HEK293 (cell line): ENCODE results near the gene ITGA8.

Experiments
- CTCF ChIA-PET: fragments of 350-600 bp; formaldehyde crosslinking; extraction: SDS; loops from one replicate; lab custom pipeline; 2021; ENCODE audit warnings: antibody characterized with exemption; lab: Yijun Ruan, JAX
- POLR2A ChIA-PET: fragments of 300-600 bp; formaldehyde crosslinking; extraction: SDS; loops from one replicate; lab custom pipeline; 2020; ENCODE audit warnings: antibody characterized with exemption, inconsistent platforms; lab: Yijun Ruan, JAX
- H3K27ac ChIP-seq: fragments of 200-500 bp; sonication (Bioruptor generic); 2 replicates; pipeline ENCODE4 v1.5.1; 2014; ENCODE audit warnings: low read depth, low read length, control low read depth, inconsistent platforms; ENCODE audit errors: extremely low read depth
- H3K36me3 ChIP-seq, 2 experiments: fragments of 200-500 bp in 1 of 2; sonication (Bioruptor generic) in 1 of 2; 1 replicate in 1 of 2; 2 replicates in 1 of 2; pipeline ENCODE4 v1.5.1; 2014 to 2017; ENCODE audit warnings: inconsistent platforms in 2 of 2, low read length in 2 of 2; ENCODE audit not compliant: control insufficient read depth in 2 of 2, insufficient read depth in 1 of 2
- H3K4me1 ChIP-seq: fragments of 200-500 bp; sonication (Bioruptor generic); 2 replicates; pipeline ENCODE4 v1.5.1; 2014; ENCODE audit warnings: mild to moderate bottlenecking, low read length, inconsistent platforms; ENCODE audit not compliant: control insufficient read depth, insufficient read depth
- H3K4me3 ChIP-seq: 2 replicates; pipeline ENCODE4 v1.5.1; 2011; ENCODE audit warnings: low read depth, mild to moderate bottlenecking, control low read depth, low read length, moderate library complexity
- H3K9me3 ChIP-seq: fragments of 200-500 bp; sonication (Bioruptor generic); 2 replicates; pipeline ENCODE4 v1.5.1; 2014; ENCODE audit warnings: low read depth, low read length, inconsistent platforms; ENCODE audit not compliant: control insufficient read depth, insufficient read depth
- BCL11B ChIP-seq: fragments of 450-650 bp; formaldehyde crosslinking; IDR thresholded peaks from 2 replicates; pipeline ENCODE4 v1.5.1; 2016; ENCODE audit warnings: low read depth, missing biosample characterization, missing genetic modification characterization
- GLIS2 ChIP-seq: fragments of 450-650 bp; formaldehyde crosslinking; IDR thresholded peaks from 2 replicates; pipeline ENCODE4 v1.5.1; 2016; ENCODE audit warnings: missing biosample characterization, missing genetic modification characterization
- SCRT2 ChIP-seq: fragments of 450-650 bp; formaldehyde crosslinking; IDR thresholded peaks from 2 replicates; pipeline ENCODE4 v1.5.1; 2016; ENCODE audit warnings: missing biosample characterization, missing genetic modification characterization
- ZBTB8A ChIP-seq: fragments of 450-650 bp; formaldehyde crosslinking; IDR thresholded peaks from 2 replicates; pipeline ENCODE4 v1.5.1; 2016; ENCODE audit warnings: missing biosample characterization, missing genetic modification characterization
- ZEB2 ChIP-seq: fragments of 450-650 bp; formaldehyde crosslinking; IDR thresholded peaks from 2 replicates; pipeline ENCODE4 v1.5.1; 2016; ENCODE audit warnings: missing biosample characterization, missing genetic modification characterization
- ZNF133 ChIP-seq: fragments of 450-650 bp; formaldehyde crosslinking; IDR thresholded peaks from 2 replicates; pipeline ENCODE4 v1.5.1; 2016; ENCODE audit warnings: missing biosample characterization, missing genetic modification characterization
- ZNF169 ChIP-seq: fragments of 450-650 bp; formaldehyde crosslinking; IDR thresholded peaks from 2 replicates; pipeline ENCODE4 v1.5.1; 2016; ENCODE audit warnings: missing biosample characterization, missing genetic modification characterization
- ZNF2 ChIP-seq: fragments of 450-650 bp; formaldehyde crosslinking; IDR thresholded peaks from 2 replicates; pipeline ENCODE4 v1.5.1; 2016; ENCODE audit warnings: missing biosample characterization, missing genetic modification characterization
- ZNF202 ChIP-seq: fragments of 450-650 bp; formaldehyde crosslinking; IDR thresholded peaks from 2 replicates; pipeline ENCODE4 v1.5.1; 2016; ENCODE audit warnings: missing biosample characterization, missing genetic modification characterization, borderline replicate concordance
- ZNF211 ChIP-seq: fragments of 450-650 bp; formaldehyde crosslinking; IDR thresholded peaks from 2 replicates; pipeline ENCODE4 v1.5.1; 2016; ENCODE audit warnings: low read depth, missing biosample characterization, missing genetic modification characterization
- ZNF221 ChIP-seq: fragments of 450-650 bp; formaldehyde crosslinking; IDR thresholded peaks from 2 replicates; pipeline ENCODE4 v1.5.1; 2017; ENCODE audit warnings: missing biosample characterization, missing genetic modification characterization, borderline replicate concordance
- ZNF37A ChIP-seq: fragments of 450-650 bp; IDR thresholded peaks from 2 replicates; pipeline ENCODE4 v1.5.1; 2018; ENCODE audit warnings: missing biosample characterization, missing genetic modification characterization
- ZNF518A ChIP-seq: fragments of 450-650 bp; formaldehyde crosslinking; conservative IDR thresholded peaks from 2 replicates; pipeline ENCODE4 v1.5.1; 2016; ENCODE audit warnings: low read depth, missing biosample characterization, missing genetic modification characterization
- ZNF560 ChIP-seq: fragments of 450-650 bp; formaldehyde crosslinking; IDR thresholded peaks from 2 replicates; pipeline ENCODE4 v1.5.1; 2017; ENCODE audit warnings: missing biosample characterization, missing genetic modification characterization, borderline replicate concordance
- ZNF585B ChIP-seq: fragments of 450-650 bp; formaldehyde crosslinking; IDR thresholded peaks from 2 replicates; pipeline ENCODE4 v1.5.1; 2016; ENCODE audit warnings: missing biosample characterization, missing genetic modification characterization
- ZNF624 ChIP-seq: fragments of 450-650 bp; formaldehyde crosslinking; IDR thresholded peaks from 2 replicates; pipeline ENCODE4 v1.5.1; 2017; ENCODE audit warnings: missing biosample characterization, missing genetic modification characterization
- ZNF629 ChIP-seq: fragments of 450-650 bp; formaldehyde crosslinking; IDR thresholded peaks from 2 replicates; pipeline ENCODE4 v1.5.1; 2017; ENCODE audit warnings: missing biosample characterization, missing genetic modification characterization
- ZNF639 ChIP-seq: fragments of 450-650 bp; formaldehyde crosslinking; IDR thresholded peaks from 2 replicates; pipeline ENCODE4 v1.5.1; 2016; ENCODE audit warnings: missing biosample characterization, missing genetic modification characterization
- ZNF645 ChIP-seq: fragments of 450-650 bp; formaldehyde crosslinking; IDR thresholded peaks from 2 replicates; pipeline ENCODE4; 2016; ENCODE audit warnings: missing biosample characterization, missing genetic modification characterization
- ZNF701 ChIP-seq: fragments of 450-650 bp; formaldehyde crosslinking; IDR thresholded peaks from 2 replicates; pipeline ENCODE4 v1.5.1; 2016; ENCODE audit warnings: missing biosample characterization, missing genetic modification characterization
- ZNF76 ChIP-seq: fragments of 450-650 bp; formaldehyde crosslinking; IDR thresholded peaks from 2 replicates; pipeline ENCODE4; 2016; ENCODE audit warnings: low read depth, missing biosample characterization, missing genetic modification characterization, borderline replicate concordance
- ZNF776 ChIP-seq: fragments of 450-650 bp; formaldehyde crosslinking; IDR thresholded peaks from 2 replicates; pipeline ENCODE4 v1.5.0; 2017; ENCODE audit warnings: missing biosample characterization, missing genetic modification characterization, borderline replicate concordance
- ZNF792 ChIP-seq: fragments of 450-650 bp; formaldehyde crosslinking; IDR thresholded peaks from 2 replicates; pipeline ENCODE4 v1.5.1; 2016; ENCODE audit warnings: missing biosample characterization, missing genetic modification characterization
- ZSCAN5A ChIP-seq: fragments of 450-650 bp; formaldehyde crosslinking; IDR thresholded peaks from 2 replicates; pipeline ENCODE4 v1.5.1; 2016; ENCODE audit warnings: missing biosample characterization, missing genetic modification characterization
- ZXDB ChIP-seq: fragments of 450-650 bp; formaldehyde crosslinking; IDR thresholded peaks from 2 replicates; pipeline ENCODE4 v1.5.1; 2016; ENCODE audit warnings: missing biosample characterization, missing genetic modification characterization
- TF ChIP-seq, protein P1 (sequence below): sonication (generic); formaldehyde crosslinking; IDR thresholded peaks from 2 replicates; pipeline ENCODE4 v1.8.1; 2022; ENCODE audit warnings: mild to moderate bottlenecking, moderate library complexity, missing genetic modification reagents

ITGA8 gene

DNA sequence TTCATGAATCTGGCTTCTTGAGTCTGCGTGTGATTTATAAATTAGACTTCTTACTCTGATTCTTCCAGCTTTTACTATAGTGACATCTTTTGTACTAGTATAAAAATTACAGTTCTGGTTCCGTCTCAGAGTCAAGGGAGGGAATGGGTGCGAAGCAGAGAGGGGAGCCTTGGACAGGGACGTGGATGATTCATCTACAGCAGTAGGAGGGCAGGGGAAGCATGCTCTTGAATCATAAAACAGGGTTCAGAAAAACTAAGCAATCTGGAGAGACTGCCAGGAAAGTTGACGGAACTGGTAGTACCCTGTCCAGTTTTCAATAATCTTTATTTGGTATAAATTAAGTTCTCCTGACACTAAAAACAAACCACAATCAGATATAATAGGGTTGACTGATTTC, 58.1 kb downstream of the ITGA8 start:
- CTCF ChIA-PET = interaction anchor here (1.0 kb wide), 1 partner anchor 76 kb away, joined by 4 read pairs; no protein-coding TSS in a partner anchor
- TF ChIP-seq ZNF560 (tag by site-specific recombination) (no peak), ZNF221 (tag by site-specific recombination) (no peak), ZNF37A (no peak), ZSCAN5A (tag by site-specific recombination) (no peak), SCRT2 (tag by site-specific recombination) (no peak), ZNF639 (tag by site-specific recombination) (no peak), ZNF701 (tag by site-specific recombination) (no peak), ZEB2 (tag by site-specific recombination) (no peak), ZNF202 (tag by site-specific recombination) (no peak), BCL11B (tag by site-specific recombination) (no peak), ZBTB8A (no peak), ZNF624 (tag by site-specific recombination) (no peak), ZNF585B (no peak), ZNF169 (tag by site-specific recombination) (no peak), ZNF518A (tag by site-specific recombination) (no peak), ZNF211 (no peak)
- H3K36me3 ChIP-seq = no peaks in the 10 kb centered on the region
- no peak overlapping the region for H3K27ac ChIP-seq
- H3K9me3 ChIP-seq = no peaks in the 10 kb centered on the region
- H3K4me3 ChIP-seq = no peak overlapping the region
- H3K4me1 ChIP-seq = no peaks in the 10 kb centered on the region
- POLR2A ChIA-PET = no interaction called here

GRCh38 chr10:15660990-15661389, 58.7 kb downstream of the ITGA8 start:
- Histone ChIP-seq H3K4me1 (no peaks in the 10 kb centered on the region), H3K36me3 (no peaks in the 10 kb centered on the region), H3K27ac (no peak overlapping the region), H3K4me3 (no peak overlapping the region), H3K9me3 (no peaks in the 10 kb centered on the region)
- ChIA-PET POLR2A (no interaction called here), CTCF (interaction anchor here (0.7 to 1.0 kb wide), 2 partner anchors 20 to 76 kb away, joined by 3 to 4 read pairs; no protein-coding TSS in a partner anchor)
- TF ChIP-seq ZNF629 (tag by site-specific recombination) (no peak), ZNF133 (tag by site-specific recombination) (no peak), ZNF221 (tag by site-specific recombination) (no peak), ZBTB8A (no peak), ZNF776 (no peak), ZXDB (no peak), ZNF645 (no peak), ZNF76 (no peak), GLIS2 (no peak), ZNF2 (no peak), ZNF792 (no peak)
- TF ChIP-seq, protein P1, sequence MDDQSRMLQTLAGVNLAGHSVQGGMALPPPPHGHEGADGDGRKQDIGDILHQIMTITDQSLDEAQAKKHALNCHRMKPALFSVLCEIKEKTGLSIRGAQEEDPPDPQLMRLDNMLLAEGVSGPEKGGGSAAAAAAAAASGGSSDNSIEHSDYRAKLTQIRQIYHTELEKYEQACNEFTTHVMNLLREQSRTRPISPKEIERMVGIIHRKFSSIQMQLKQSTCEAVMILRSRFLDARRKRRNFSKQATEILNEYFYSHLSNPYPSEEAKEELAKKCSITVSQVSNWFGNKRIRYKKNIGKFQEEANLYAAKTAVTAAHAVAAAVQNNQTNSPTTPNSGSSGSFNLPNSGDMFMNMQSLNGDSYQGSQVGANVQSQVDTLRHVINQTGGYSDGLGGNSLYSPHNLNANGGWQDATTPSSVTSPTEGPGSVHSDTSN (CRISPR knock-in tag) = no peak
